ENCODE data around the gene GANC.

DNA sequence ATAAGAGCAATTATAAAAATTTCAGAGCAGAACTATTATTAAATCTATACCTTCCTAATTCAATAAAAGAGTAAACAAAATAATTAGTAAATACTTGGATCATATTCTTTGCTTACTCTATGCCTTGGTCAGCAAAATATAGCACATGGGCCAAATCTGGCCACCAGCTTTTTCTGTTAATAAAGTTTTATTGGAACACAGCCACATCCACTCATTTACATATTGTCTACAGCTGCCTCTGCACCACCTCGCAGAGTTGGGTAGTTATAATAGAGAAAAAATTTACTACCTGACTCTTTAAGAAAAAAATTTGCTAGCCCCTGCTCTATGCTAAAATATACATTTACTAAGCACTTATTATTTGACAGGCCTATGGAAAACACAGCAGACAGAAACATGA lies 32.2 kb upstream of the GANC start:
- TF ChIP-seq POLR2A (IDR thresholded peaks at IDR 0.05) (no peak), POLR2AphosphoS5 (IDR thresholded peaks at IDR 0.05) (no peak), EP300 (IDR thresholded peaks at IDR 0.05) (no peak)
- TF ChIP-seq, protein P1, sequence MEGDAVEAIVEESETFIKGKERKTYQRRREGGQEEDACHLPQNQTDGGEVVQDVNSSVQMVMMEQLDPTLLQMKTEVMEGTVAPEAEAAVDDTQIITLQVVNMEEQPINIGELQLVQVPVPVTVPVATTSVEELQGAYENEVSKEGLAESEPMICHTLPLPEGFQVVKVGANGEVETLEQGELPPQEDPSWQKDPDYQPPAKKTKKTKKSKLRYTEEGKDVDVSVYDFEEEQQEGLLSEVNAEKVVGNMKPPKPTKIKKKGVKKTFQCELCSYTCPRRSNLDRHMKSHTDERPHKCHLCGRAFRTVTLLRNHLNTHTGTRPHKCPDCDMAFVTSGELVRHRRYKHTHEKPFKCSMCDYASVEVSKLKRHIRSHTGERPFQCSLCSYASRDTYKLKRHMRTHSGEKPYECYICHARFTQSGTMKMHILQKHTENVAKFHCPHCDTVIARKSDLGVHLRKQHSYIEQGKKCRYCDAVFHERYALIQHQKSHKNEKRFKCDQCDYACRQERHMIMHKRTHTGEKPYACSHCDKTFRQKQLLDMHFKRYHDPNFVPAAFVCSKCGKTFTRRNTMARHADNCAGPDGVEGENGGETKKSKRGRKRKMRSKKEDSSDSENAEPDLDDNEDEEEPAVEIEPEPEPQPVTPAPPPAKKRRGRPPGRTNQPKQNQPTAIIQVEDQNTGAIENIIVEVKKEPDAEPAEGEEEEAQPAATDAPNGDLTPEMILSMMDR (IDR thresholded peaks at IDR 0.05), result no peak
